Peyer's patch (tissue), 4 donors: ENCODE measurements around the gene RBL2. TPM values are rescaled to one million over a fixed set of nuclear protein-coding genes. Genes with fewer than 3 reads are reported as not detected.

ENCODE experiments used
- DNase-seq, 3 donors: peaks; one replicate each; pipeline ENCODE4 v3.0.0-alpha.2; 2017 to 2019
- H3K27ac ChIP-seq, 4 donors: fragments of 200-600 bp; sonication (generic); one replicate each; pipeline ENCODE4 v1.5.1; 2016 to 2019
- H3K27me3 ChIP-seq, 2 donors: fragments of 200-600 bp; sonication (generic); one replicate each; pipeline ENCODE4 v1.5.1; 2019
- H3K36me3 ChIP-seq, 3 donors: fragments of 200-600 bp; sonication (generic); one replicate each; pipeline ENCODE4 v1.5.1; 2016 to 2019
- H3K4me1 ChIP-seq, 4 donors: fragments of 200-600 bp; sonication (generic); one replicate each; pipeline ENCODE4 v1.5.1; 2016 to 2019
- H3K4me3 ChIP-seq, 4 donors: fragments of 200-600 bp; sonication (generic); 1 replicate in 3 of 4; 2 replicates in 1 of 4; pipeline ENCODE4 v1.5.1; 2016 to 2019; ENCODE audit warnings: mild to moderate bottlenecking in 1 of 4
- H3K9me3 ChIP-seq, 4 donors: fragments of 200-600 bp; sonication (generic); one replicate each; pipeline ENCODE4 v1.5.1; 2016 to 2019; ENCODE audit warnings: mild to moderate bottlenecking in 1 of 4
- CTCF ChIP-seq, 6 experiments: fragments of 450-650 bp in 4 of 6; fragments of 200-600 bp in 2 of 6; sonication (generic) in 1 of 6; IDR thresholded peaks; one replicate each; pipeline ENCODE4 v1.5.1; 2017 to 2019; ENCODE audit warnings: antibody characterized with exemption in 6 of 6, mild to moderate bottlenecking in 3 of 6, moderate library complexity in 1 of 6
- POLR2A ChIP-seq, 2 donors: fragments of 450-650 bp; IDR thresholded peaks; one replicate each; pipeline ENCODE4 v1.5.1; 2017; ENCODE audit warnings: antibody characterized with exemption in 2 of 2, mild to moderate bottlenecking in 2 of 2, moderate library complexity in 2 of 2
- total RNA-seq, 4 donors: library from RNA; depleted of rRNA; stranded (reverse); fragments of >200 nt; gene quantifications; one replicate each; pipeline ENCODE4 v1.1.0, GENCODE V29; 2016

Gene RBL2
- total RNA-seq, 4 donors from 2014 or later = 64.1 to 106 (median 88.4) TPM

- no peak for DNase-seq
- H3K4me3 ChIP-seq = no peak overlapping the region
Measured at GRCh38 chr16:53515259-53515658, 81.0 kb downstream of the RBL2 start.

GRCh38 chr16:53515811-53516210 is 81.5 kb downstream of the RBL2 start:
- Histone ChIP-seq H3K27me3 (no peaks in the 10 kb centered on the region), H3K9me3 (no peaks in the 10 kb centered on the region), H3K27ac (no peak overlapping the region), H3K4me1 (peaks cover 0 to 12% (median 2%) of the 10 kb centered on the region in 4 donors), H3K36me3 (no peaks in the 10 kb centered on the region), H3K4me3 (no peak overlapping the region)
- DNase-seq = no peak
- TF ChIP-seq CTCF (IDR thresholded peaks at IDR 0.05) = no peak
- TF ChIP-seq POLR2A (IDR thresholded peaks at IDR 0.05) = no peak

More at GRCh38 chr16:53515259-53515658, 81.0 kb downstream of the RBL2 start:
- Histone ChIP-seq H3K36me3 (no peaks in the 10 kb centered on the region), H3K4me1 (peaks cover 0 to 12% (median 2%) of the 10 kb centered on the region in 4 donors), H3K27me3 (no peaks in the 10 kb centered on the region), H3K9me3 (no peaks in the 10 kb centered on the region), H3K27ac (no peak overlapping the region)
- TF ChIP-seq POLR2A (IDR thresholded peaks at IDR 0.05) (no peak), CTCF (IDR thresholded peaks at IDR 0.05) (no peak)

DNA sequence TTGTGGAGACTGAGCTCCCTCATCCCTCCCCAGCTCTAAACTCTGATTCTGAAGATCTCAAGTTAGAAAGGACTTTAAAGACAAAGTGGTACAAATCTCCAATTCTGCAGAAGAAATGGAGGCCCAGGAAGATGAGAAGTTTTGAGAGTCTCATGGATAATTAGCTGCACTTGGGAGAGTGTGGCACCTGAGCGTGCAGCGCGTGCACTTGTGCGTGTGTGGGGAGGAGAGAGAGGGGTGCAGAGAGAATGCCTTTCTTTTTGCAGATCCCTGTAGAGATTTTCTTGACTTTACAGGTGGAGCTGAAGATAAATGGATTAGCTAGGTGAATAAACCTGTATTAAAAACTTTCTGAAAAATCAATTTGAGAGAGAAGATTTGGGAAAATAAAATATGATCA is 83.6 kb downstream of the RBL2 start:
- DNase-seq = no peak
- no peaks in the 10 kb centered on the region for H3K9me3 ChIP-seq
- TF ChIP-seq POLR2A (IDR thresholded peaks at IDR 0.05) = no peak
- no peak for TF ChIP-seq CTCF (IDR thresholded peaks at IDR 0.05)
- no peak overlapping the region for H3K4me3 ChIP-seq
- H3K27me3 ChIP-seq = no peaks in the 10 kb centered on the region
- no peaks in the 10 kb centered on the region for H3K36me3 ChIP-seq
- H3K4me1 ChIP-seq = peaks cover 0 to 12% (median 2%) of the 10 kb centered on the region in 4 donors
- peak overlapping the region in 1 of 4 donors; percentile 59 for H3K27ac ChIP-seq

DNA sequence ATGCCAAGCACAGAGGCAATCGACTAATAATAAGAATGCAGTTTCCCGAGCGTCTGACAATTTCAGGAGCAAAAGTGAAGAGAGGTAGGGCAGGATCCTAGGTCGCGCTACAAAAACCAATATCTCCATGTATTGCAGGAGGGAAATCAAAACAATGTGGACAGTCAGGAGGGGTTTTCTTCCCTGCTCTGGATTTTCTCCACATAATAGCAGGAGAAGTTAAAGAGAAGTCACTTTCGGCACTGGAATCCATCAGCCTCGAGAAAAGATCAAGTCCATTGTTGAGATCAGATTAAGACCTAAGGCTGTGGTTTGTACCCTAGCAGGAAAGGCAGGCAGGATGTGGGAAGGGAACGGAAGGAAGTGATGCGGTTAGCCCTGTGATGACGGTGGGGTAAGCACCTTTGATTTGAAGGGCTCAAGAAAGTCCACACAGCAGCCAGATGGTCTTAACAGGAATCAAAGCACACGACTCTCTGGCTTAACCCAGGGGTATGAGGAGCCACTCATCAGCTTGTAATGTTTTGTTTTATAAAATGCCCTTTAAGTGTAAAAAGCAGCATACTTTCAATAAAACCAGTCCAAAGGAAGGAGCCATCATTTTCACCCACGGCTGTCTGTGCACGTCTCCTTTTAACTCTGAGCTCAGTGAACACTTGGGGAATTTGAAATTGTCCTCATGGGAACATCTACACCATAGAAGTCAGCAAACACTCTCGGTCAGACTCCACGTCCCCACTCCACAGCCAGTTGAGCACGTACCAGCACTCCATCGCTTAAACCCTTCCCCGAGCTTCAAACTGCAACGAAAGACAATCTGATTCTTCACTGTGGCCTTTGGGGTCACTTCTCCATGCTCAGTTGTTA is 84.5 kb downstream of the RBL2 start:
- Histone ChIP-seq H3K27me3 (no peaks in the 10 kb centered on the region), H3K9me3 (no peaks in the 10 kb centered on the region), H3K4me1 (peaks cover 0 to 12% (median 2%) of the 10 kb centered on the region in 4 donors), H3K36me3 (no peaks in the 10 kb centered on the region), H3K27ac (peak overlapping the region in 3 of 4 donors; percentile 57 to 65 (median 59)), H3K4me3 (peak overlapping the region in 3 of 4 donors; percentile 9 to 14 (median 13))
- TF ChIP-seq CTCF (IDR thresholded peaks at IDR 0.05) = no peak
- TF ChIP-seq POLR2A (IDR thresholded peaks at IDR 0.05) = no peak
- peak in 2 of 3 donors; percentile 90 to 93 for DNase-seq

DNA sequence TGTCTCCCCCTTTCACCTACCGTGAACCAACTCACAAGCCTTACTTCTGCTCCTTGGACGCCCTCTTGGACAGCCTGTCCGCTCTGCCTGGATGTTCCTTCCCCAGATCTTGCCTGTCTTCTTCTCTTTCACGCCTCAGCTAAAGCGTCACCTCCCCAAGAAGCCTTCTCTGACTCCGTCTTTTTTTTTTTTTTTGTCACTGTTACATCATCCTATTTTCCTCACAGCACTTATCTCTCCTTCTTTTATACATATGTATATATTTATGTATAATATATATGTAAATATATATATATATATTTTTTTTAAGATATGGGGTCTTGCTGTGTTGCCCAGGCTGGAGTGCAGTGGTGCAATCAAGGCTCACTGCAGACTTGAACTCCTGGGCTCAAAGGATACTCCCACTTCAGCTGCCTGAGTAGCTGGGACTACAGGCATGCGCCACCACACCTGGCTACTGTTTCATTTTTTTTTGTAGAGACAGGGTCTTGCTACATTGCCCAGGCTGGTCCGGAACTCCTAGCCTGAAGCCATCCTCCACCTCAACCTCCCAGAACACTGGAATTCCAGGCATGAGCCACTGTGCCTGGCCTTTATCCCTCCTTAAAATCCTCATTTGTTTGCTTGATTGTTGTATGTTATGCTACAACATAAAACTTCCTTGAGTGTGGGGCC is 85.3 kb downstream of the RBL2 start:
- H3K9me3 ChIP-seq = no peaks in the 10 kb centered on the region
- H3K36me3 ChIP-seq = no peaks in the 10 kb centered on the region
- H3K27me3 ChIP-seq = no peaks in the 10 kb centered on the region
- peak overlapping the region in 2 of 4 donors; percentile 57 to 65 for H3K27ac ChIP-seq
- peak overlapping the region in 1 of 4 donors; percentile 9 for H3K4me3 ChIP-seq
- H3K4me1 ChIP-seq = peaks cover 0 to 12% (median 2%) of the 10 kb centered on the region in 4 donors
- no peak for DNase-seq
- no peak for TF ChIP-seq CTCF (IDR thresholded peaks at IDR 0.05)
- TF ChIP-seq POLR2A (IDR thresholded peaks at IDR 0.05) = no peak
